K562 (cell line): ENCODE data around the gene DAW1. TPM values are rescaled to one million over a fixed set of nuclear protein-coding genes. Genes with fewer than 3 reads are reported as not detected.

Experiments used
- ATF7 ChIP-seq: fragments of 450-650 bp; IDR thresholded peaks from 2 replicates; pipeline ENCODE4 v1.7.1; 2014; ENCODE audit warnings: mild to moderate bottlenecking, moderate library complexity
- BRD4 ChIP-seq: fragments of 200-600 bp; sonication (generic); IDR thresholded peaks from 2 replicates; pipeline ENCODE4 v1.6.1; 2017; ENCODE audit warnings: inconsistent platforms
- CBX3 ChIP-seq, 2 experiments: IDR thresholded peaks; 1 replicate in 1 of 2; 2 replicates in 1 of 2; pipeline ENCODE4 v1.6.1; 2012; ENCODE audit warnings: inconsistent platforms in 2 of 2, low read length in 2 of 2, borderline replicate concordance in 1 of 2, control low read depth in 1 of 2
- CTCFL ChIP-seq: IDR thresholded peaks from 2 replicates; pipeline ENCODE4 v1.6.1; 2011; ENCODE audit warnings: borderline replicate concordance, low read depth, mild to moderate bottlenecking, moderate library complexity, low read length; ENCODE audit not compliant: insufficient read depth, poor library complexity, severe bottlenecking
- DMBX1 ChIP-seq: fragments of 250-450 bp; sonication (Bioruptor Pico); IDR thresholded peaks from 2 replicates; pipeline ENCODE4 v1.8.0; 2022; ENCODE audit warnings: inconsistent platforms, mild to moderate bottlenecking, moderate library complexity, borderline replicate concordance
- NUFIP1 ChIP-seq: fragments of 450-650 bp; IDR thresholded peaks from 2 replicates; pipeline ENCODE4 v1.6.1; 2018; ENCODE audit not compliant: partially characterized antibody
- PCBP2 ChIP-seq: fragments of 200-400 bp; formaldehyde crosslinking; IDR thresholded peaks from 2 replicates; pipeline ENCODE4 v1.6.1; 2018; ENCODE audit warnings: low read length, low read depth, mild to moderate bottlenecking, moderate library complexity; ENCODE audit not compliant: poor library complexity, severe bottlenecking
- RAD21 ChIP-seq, 2 experiments: fragments of 250-450 bp in 1 of 2; fragments of 450-650 bp in 1 of 2; sonication (Bioruptor Pico) in 1 of 2; formaldehyde crosslinking in 1 of 2; IDR thresholded peaks in 1 of 2; conservative IDR thresholded peaks in 1 of 2; 2 replicates each; pipeline versions ENCODE4 v1.4.0 to v1.8.0; 2020 to 2022; ENCODE audit warnings: mild to moderate bottlenecking in 2 of 2, moderate library complexity in 1 of 2
- RBM15 ChIP-seq: fragments of 200-400 bp; formaldehyde crosslinking; IDR thresholded peaks from 2 replicates; pipeline ENCODE4 v1.6.1; 2018; ENCODE audit warnings: mild to moderate bottlenecking, low read length, moderate library complexity; ENCODE audit not compliant: insufficient read depth
- RCOR1 ChIP-seq, 2 experiments: IDR thresholded peaks; 2 replicates each; pipeline ENCODE4 v1.6.1; 2012; ENCODE audit warnings: low read depth in 2 of 2, low read length in 2 of 2, borderline replicate concordance in 1 of 2, improper control_type of control experiment in 1 of 2
- RNF2 ChIP-seq: sonication (generic); IDR thresholded peaks from 2 replicates; pipeline ENCODE4 v1.6.1; 2016
- SIN3A ChIP-seq, 2 experiments: fragments of 150-350 bp in 1 of 2; IDR thresholded peaks; 2 replicates each; pipeline ENCODE4 v1.6.1; 2011 to 2016; ENCODE audit warnings: borderline replicate concordance in 2 of 2, low read depth in 2 of 2, low read length in 2 of 2, mild to moderate bottlenecking in 2 of 2, moderate library complexity in 2 of 2; ENCODE audit not compliant: control insufficient read depth in 1 of 2
- SMARCA5 ChIP-seq: fragments of 450-650 bp; IDR thresholded peaks from 2 replicates; pipeline ENCODE4 v1.6.1; 2016
- SPI1 ChIP-seq: IDR thresholded peaks from 2 replicates; pipeline ENCODE4 v1.6.1; 2011; ENCODE audit warnings: low read depth, low read length, control low read depth, borderline replicate concordance
- STAG1 ChIP-seq: sonication (generic); formaldehyde crosslinking; IDR thresholded peaks from 2 replicates; pipeline ENCODE4 v1.5.0; 2020; ENCODE audit warnings: missing genetic modification reagents, borderline replicate concordance
- ZBTB7A ChIP-seq: IDR thresholded peaks from 2 replicates; pipeline ENCODE4 v1.6.1; 2011; ENCODE audit warnings: low read depth, mild to moderate bottlenecking, low read length, moderate library complexity, borderline replicate concordance; ENCODE audit not compliant: control insufficient read depth
- ZNF217 ChIP-seq: sonication (generic); formaldehyde crosslinking; IDR thresholded peaks from 2 replicates; pipeline ENCODE4 v1.8.0; 2022; ENCODE audit warnings: mild to moderate bottlenecking, missing genetic modification reagents
- ZNF232 ChIP-seq: sonication (generic); formaldehyde crosslinking; IDR thresholded peaks from 2 replicates; pipeline ENCODE4 v1.8.0; 2022; ENCODE audit warnings: mild to moderate bottlenecking, missing genetic modification reagents
- ZNF280A ChIP-seq: fragments of 450-650 bp; IDR thresholded peaks from 2 replicates; pipeline ENCODE4 v1.6.1; 2018; ENCODE audit warnings: mild to moderate bottlenecking, low read depth; ENCODE audit not compliant: partially characterized antibody
- ZNF316 ChIP-seq: fragments of 450-650 bp; IDR thresholded peaks from 2 replicates; pipeline ENCODE4 v1.6.1; 2016
- ZNF324 ChIP-seq: fragments of 250-450 bp; sonication (Bioruptor Pico); IDR thresholded peaks from 2 replicates; pipeline ENCODE4 v1.4.0; 2020; ENCODE audit warnings: mild to moderate bottlenecking
- polyA plus RNA-seq, 8 experiments: library from polyadenylated mRNA; depleted of rRNA in 4 of 8; stranded (reverse) in 5 of 8; unstranded in 3 of 8; fragments of >200 nt; fragmentation: Nextera tagmentation in 2 of 8; fragmentation: Illumina TruSeq in 1 of 8; extraction: Ambion mirVana in 2 of 8; extraction: Trizol in 1 of 8; gene quantifications; 2 replicates each; pipeline versions ENCODE4 v1.2.1 to v1.2.3, GENCODE V29; 2011 to 2014; ENCODE audit warnings: inconsistent platforms in 1 of 8, missing spikeins in 1 of 8
- total RNA-seq, 7 experiments: library from RNA; depleted of rRNA in 6 of 7; stranded (reverse); fragments of >200 nt in 6 of 7; fragmentation: Illumina TruSeq in 2 of 7; extraction: Trizol in 2 of 7; gene quantifications; 2 replicates each; pipeline versions ENCODE4 v1.2.1 to v1.2.3, GENCODE V29; 2011 to 2021; ENCODE audit warnings: low replicate concordance in 1 of 7

The DAW1 gene
- total and polyA plus RNA-seq, 9 of the 15 experiments (the other 6 are each of a cell fraction or from before 2014, with no cell fraction given) = not detected

GRCh38 chr2:227884511-227884947, 13.1 kb downstream of the DAW1 start (continued):
- TF ChIP-seq ATF7 (no peak), SMARCA5 (no peak), SIN3A (IDR thresholded peaks at IDR 0.05; ENCODE audit: borderline replicate concordance in 2 of 2, control insufficient read depth in 1 of 2, low read depth in 2 of 2, low read length in 2 of 2) (no peak), NUFIP1 (no peak), PCBP2 (no peak), ZNF217 (CRISPR knock-in tag) (no peak), CTCFL (peak; percentile 67), BRD4 (no peak), RNF2 (no peak), ZBTB7A (no peak), ZNF280A (no peak), STAG1 (CRISPR knock-in tag) (no peak), RCOR1 (IDR thresholded peaks at IDR 0.05; ENCODE audit: borderline replicate concordance in 1 of 2, low read depth in 2 of 2, low read length in 2 of 2) (no peak), RAD21 (CRISPR knock-in tag; conservative IDR thresholded peaks at IDR 0.05 in 1 of 2, IDR thresholded peaks at IDR 0.05 in 1 of 2) (peak; percentile 10 to 42; a peak in 2 of 4 replicates), ZNF324 (CRISPR knock-in tag) (no peak), CBX3 (IDR thresholded peaks at IDR 0.05; ENCODE audit: borderline replicate concordance in 1 of 2, low read length in 2 of 2) (no peak), RBM15 (no peak), SPI1 (0 out of 2 replicates have a peak, but pooled peaks have one; percentile 1), DMBX1 (no peak), ZNF316 (no peak), ZNF232 (CRISPR knock-in tag) (no peak)
